Endometrial microvascular endothelial cells (primary cell): Measurements from ENCODE around the gene SYNM. TPM values are rescaled to one million over a fixed set of nuclear protein-coding genes. Genes with fewer than 3 reads are reported as not detected.

Experiments
- in situ Hi-C: cut with HindIII; loops from 2 replicates; pipeline ENCODE4 v1.10.0; 2017; ENCODE audit warnings: low sequenced_read_pairs, low pct_unique_long_range_greater_than_20kb; ENCODE audit errors: inconsistent ontology term
- total RNA-seq: library from RNA; depleted of rRNA; stranded (reverse); fragments of >200 nt; gene quantifications from one replicate; pipeline ENCODE4 v1.2.3, GENCODE V29; 2015; ENCODE audit errors: inconsistent ontology term

SYNM gene
- total RNA-seq, 1 donor from 2014 or later = 2.1 TPM

DNA sequence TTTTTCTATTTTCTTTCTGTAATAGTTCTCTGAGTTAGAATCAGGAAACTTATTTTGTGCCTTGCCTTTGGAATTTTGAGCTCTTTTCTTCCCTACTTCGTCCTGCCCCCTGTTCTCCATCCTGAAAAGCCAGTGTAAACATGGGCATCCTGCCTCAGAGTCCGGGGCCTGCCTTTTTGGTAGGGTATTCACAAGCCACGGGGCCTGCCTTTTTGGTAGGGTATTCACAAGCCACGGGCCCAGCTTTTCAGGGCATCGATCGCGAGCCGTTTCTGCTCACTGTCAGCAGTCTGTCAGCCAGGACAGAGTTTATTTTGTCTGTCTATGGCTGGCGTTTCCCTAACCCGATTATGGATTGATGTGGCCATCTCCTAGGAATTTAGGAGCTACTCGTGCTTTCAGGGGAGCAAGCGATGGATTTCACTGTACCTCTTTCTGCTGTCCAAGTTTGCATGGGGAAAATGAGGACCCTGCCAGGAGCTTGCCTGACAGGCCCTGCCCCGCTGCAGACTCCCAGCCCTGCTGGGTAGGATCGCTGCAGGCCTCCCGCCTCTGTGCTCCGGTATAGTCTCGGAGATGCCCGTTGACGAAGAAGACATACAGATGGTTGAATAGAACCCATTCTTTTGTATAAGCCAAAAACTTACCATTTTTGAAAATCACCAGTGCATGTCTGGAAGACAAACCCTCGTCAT lies 12.8 kb downstream of the SYNM start:
- in situ Hi-C loops = no loop called here

DNA sequence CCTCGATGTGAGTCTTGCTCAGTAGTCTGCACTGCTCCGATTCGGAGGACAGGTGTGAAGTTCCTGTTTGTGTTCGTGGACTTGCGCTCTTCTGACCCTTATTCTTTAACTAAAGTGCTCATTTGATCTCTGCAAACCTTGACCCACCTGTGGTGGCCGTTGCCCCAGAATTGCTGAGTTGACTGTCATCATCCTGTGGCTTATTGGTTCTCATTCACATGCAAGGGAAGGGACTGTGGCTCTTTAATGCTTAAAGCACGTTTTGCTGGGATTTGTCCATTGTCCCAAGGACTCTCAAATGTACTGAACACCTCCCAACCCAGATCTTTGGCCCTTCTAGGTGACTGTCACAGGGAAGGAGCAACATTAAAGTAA lies 13.4 kb downstream of the SYNM start:
- in situ Hi-C loops = no loop called here

DNA sequence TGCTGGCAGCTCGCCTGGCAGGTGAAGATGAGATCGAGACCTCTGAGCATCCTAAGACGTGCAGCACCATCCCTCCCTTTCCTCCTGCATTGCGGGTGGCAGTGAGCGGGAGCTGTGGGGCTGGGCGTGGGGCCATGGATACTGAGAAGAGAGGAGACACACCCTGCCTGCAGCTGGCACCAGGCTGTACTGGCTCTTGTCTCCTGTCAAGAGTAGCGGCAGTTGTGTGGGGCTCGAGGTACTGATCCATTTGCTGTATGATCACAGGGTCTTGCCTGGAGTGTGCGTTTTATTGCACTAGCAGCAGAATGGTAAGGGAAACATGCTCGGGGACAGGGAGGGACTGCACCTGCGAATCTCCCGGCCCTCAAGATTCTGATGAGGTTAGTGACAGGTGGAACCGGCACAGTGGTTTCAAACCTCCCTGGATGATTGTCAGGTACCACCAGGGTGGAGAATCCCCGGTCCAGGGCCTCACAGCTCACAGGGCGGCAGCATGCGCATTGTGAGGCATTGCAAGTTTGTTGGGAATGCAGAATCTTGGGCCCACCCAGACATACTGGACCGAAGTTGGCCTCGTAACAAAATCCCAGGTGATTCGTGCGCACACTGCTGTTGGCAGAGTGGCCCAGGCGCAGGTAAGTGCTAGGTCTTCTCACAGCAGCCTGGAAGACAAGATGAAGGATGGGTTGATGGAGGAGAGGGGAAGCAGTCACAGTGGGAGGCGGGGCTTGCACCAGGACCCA lies 14.1 kb downstream of the SYNM start:
- in situ Hi-C loops = no loop called here

DNA sequence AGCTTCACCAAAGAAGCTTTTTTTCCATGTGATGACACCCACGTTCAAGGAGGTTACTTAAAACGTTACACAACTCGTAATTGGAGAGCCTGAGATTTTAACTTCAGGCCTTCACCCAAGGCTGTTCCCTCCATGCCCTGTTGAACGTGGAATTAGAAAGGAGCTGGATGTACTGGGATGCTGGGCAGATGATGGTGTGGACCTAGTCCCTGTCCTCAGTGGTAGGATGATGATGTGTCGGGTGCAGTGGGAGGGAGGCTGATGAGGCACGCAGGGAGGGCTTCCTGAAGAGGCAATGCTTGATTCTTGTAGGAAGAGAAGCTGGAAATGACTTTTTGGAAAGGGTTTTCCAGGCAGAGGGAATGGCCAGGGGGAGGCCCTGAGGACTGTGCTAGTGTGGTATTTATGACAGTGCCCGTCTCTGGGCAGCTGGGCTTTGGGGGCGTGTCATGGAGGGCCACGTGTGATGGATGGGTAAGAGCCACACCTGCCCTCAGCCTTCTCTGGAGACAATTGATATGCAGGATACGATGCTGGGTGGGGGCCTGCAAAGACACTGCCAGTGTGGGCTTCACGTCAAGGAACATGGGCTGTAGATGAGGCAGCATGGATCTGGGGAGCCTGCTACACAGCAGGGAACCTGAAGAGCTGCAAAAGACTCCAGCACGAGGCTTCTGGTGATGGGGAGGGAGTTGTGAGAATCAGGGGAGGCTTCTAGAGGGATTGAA lies 15.3 kb downstream of the SYNM start:
- in situ Hi-C loops = loop anchor here (10.0 kb wide), 1 partner anchor 95 kb away; no protein-coding TSS in a partner anchor

DNA sequence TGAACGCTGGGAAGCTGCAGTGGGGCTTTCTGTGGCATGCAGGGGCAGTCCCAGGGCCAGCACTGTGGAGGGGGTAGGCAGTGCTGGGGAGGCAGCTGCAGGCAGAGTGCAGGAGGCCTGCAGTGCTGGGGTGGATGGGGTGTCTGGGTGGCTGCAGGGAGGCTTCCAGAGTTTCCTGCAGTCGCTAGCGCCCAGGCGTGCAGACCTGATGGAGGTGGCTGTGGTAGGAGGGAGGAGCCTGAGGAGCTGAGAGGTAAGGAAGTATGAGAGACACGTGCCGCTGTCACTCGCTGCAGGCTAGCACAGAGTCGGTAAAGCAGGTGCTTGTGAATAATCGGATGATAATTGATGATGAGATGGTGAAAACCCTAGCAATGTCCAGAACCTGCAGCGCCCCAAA lies 16.3 kb downstream of the SYNM start:
- in situ Hi-C loops = loop anchor here (10.0 kb wide), 1 partner anchor 94 kb away; no protein-coding TSS in a partner anchor

DNA sequence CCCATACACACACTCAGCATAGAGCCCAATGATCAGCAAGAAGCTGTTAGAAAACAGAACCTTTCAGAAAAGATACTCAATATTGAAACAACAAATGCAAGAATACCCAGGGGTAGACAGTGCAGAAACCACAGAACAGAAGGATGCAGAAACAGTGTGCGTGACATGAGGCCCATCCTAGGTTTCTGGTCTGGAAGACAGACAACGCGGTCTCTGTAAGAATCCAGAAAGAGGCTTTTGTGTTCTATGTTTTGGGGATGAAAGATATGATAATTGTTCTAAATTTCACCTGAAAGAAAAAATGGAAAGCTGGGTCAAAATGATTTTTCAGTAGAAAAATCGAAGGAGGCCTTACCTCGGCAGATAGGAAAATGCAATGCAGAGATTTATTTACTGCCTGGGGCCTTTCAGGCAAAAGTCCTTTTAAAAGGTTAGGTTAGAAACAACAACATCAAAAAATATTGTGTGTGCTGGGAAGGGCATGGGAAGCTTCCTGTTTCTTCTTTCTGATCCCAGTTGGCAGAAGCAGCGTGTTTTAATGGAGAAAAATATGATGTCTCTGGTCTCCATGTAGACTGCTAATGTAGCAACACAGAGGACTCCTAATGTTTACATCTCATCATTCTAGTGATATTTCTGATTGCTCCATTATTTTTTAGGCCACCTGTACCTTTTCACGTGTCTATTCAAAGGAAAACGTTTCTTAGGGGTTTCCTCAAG lies 17.0 kb downstream of the SYNM start:
- in situ Hi-C loops = loop anchor here (10.0 kb wide), 1 partner anchor 93 kb away; no protein-coding TSS in a partner anchor

DNA sequence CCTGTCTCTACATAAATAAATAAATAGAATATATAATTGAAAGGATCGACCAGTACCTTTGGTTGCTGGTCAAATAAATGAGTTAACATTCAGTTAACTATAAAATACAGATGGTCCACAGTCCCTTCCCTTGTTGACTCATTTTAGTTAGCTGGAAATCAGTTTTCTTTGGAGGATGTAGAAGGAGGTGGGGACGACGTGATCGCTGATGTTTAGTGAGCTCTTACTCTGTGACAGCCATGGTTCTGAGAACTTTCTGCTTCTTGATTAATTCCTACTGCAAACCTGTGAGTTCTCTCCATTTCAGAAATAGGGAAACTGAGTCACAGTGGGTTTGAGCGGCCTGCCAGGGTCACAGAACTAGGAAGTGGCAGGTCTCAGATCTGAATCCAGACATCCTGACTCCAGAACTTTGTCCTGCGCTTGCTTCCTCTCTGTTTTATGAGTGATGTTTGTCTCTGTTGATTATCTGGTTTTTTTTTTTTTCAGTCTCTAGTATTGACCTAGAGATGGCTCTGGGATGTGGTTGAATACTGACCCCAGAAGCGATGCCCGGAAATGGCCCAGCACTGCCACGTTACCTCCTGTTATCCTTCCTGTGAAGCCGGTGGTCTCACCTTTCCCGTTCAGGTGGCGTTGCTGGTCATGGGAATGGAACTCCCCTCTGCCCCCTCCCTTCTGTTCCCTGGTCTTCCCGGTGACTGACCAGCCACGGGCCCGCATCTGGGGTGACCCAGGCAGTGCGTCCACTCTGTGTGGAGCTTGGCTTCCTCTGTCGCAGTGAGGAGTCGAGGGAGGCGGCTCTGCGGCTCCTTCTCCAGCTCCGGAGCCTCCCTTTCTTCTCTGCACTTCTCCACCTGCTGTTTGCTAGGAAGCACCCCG lies 18.2 kb downstream of the SYNM start:
- in situ Hi-C loops = loop anchor here (10.0 kb wide), 1 partner anchor 92 kb away; no protein-coding TSS in a partner anchor

DNA sequence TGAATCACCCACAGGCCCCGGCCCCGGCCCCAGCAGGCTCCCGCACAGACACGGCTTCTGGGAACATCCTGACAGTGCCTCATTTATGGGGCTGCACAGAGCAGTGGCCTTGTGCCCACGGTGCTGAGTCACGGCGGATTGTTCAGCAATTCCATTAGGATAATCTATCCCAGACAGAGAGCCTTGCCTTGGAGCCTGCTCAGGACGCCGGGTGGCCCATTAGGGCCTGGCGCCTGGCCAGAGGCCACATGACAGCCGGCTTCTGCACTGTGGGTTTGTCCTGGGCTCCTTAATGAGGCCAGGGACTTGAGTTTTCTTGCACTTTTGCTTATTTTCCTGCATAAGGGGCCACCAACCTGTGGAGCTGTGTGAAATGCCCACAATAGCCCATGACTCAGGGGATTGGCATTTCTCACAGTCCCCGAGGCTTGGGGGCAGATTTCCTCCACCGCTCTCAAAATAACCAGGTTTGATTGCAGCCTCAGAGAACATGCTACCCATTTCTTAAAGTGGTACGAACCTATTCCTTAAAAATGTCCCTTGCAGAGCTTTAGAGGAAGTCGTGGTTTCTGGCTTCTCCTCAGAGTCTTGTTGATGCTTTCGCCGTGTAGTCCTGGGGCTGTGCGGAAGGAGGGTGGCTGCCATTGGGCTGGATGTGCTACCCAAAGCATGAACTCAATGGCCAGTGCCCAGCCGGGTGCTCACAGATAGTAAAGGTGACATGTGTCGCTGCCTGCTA lies 19.0 kb downstream of the SYNM start:
- in situ Hi-C loops = loop anchor here (10.0 kb wide), 1 partner anchor 91 kb away; no protein-coding TSS in a partner anchor

DNA sequence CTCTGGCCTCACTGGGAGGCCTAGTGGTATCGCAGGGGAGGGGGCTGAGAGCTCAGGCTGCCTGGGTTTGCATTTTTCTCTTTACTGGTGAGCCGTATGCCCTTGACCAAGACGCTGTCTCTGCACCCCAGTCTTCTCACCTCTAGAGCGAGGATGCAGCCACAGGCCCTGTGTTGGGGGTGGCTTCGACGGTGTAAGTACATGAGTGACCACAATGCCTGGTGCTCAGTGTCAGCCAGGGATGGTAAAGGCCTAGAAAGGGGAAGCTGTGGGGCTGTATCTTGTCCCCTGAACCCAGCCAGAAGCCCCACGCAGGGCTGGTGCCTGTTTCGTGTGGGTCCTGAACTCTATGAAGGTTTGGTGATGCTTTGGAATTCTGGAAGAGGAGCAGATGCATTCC lies 19.8 kb downstream of the SYNM start:
- in situ Hi-C loops = loop anchor here (10.0 kb wide), 1 partner anchor 90 kb away; no protein-coding TSS in a partner anchor

DNA sequence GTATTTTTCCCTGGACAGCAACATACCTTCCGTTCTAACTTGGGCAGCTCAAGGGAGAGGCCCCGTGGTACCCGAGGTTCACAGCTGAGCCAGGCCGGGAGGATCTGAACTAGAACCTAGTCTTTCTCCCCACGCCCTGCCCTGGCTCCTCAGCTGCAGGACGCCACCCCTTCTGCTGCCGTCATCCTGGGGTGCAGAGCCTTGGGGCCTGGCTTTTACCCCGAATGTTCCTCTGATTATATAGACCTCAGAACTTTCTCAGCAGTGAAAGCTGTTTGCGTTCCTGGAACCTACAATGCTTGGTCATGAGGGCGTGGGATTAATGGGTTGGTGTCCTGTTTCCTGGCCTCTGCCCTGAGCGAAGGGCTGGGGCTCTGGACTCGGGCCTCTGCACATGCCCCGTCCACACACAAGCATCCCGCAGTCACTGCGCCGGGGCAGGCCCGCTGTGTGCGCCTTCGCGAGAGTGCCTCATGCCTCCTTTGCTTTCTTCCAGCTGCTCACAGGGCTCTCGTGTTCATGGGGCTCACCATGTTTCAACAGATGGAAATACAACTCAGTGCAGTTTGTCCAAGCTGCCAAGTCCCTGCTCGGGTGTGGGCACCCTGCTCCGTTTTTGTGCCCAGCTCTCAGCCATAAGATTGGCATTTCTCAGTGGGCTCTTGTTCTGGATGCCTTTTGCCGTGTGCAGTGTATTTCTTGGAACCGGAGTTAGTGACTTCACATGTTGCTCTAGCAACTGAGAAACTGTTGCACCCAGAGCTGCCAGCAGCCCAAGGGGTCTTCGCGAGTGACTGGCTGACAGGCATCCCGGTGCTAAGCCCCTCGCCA lies 20.4 kb downstream of the SYNM start:
- in situ Hi-C loops = loop anchor here (10.0 kb wide), 1 partner anchor 90 kb away; no protein-coding TSS in a partner anchor

DNA sequence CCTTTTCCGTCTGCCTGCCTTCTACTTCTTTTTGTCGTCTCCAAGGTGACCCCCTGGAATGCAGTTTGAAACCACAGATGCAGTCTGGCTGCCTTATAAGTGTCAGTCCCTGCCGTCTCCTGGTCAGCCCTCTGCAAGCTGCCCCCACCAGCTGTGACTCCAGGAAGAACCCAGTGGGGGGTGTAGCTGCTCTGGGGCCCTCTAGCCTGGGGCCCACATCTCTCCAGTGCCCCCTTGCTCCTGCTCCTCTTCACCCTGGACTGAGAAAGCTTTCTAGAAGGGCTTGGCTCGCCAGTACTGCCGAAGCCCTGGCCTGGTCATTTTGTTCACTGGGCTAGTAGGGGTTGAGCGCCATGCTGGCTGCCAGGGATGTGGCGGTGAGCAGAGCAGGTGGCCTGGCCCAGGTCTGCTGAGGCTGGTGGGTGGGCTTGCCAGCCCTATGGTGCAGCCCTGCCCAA lies 21.3 kb downstream of the SYNM start:
- in situ Hi-C loops = loop anchor here (10.0 kb wide), 1 partner anchor 89 kb away; no protein-coding TSS in a partner anchor

DNA sequence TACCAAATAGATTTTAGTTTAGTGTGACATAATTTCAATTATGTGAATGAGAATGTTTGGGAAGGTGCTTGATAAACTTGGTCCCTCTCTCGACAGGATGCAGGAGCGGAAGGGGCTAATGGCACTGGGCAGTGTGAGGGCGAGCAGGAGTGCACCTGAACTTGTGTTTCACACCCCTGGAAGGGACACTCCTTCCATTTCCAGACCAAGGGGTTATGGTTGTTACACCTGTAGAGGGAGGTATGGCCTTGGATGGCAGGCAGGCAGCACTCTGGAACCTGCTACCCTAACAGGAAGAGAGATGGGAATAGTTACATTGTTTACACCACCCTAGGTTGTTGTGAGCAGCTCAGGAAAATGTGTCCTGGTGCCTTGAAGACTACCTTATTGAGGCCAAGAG lies 22.1 kb downstream of the SYNM start:
- in situ Hi-C loops = loop anchor here (10.0 kb wide), 1 partner anchor 88 kb away; no protein-coding TSS in a partner anchor

DNA sequence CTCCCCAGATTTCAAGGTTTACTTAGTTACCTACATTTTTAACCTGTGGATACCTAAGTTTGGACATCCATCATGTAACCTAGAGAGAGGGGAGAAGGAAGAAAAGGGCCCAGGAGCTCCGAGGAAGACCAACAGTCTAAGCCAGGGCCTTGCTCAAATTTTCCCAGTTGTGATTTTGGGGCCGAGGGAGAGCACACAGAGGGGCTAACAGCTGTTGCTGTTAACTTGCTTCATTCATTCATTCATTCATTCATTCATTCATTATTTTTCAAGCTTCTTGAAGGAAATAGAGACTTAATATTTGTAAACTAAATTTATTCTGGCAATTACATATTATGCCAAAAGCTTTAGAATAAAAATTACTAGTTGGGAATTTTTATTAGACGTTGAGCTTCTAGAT lies 22.9 kb downstream of the SYNM start:
- in situ Hi-C loops = loop anchor here (10.0 kb wide), 1 partner anchor 87 kb away; no protein-coding TSS in a partner anchor

DNA sequence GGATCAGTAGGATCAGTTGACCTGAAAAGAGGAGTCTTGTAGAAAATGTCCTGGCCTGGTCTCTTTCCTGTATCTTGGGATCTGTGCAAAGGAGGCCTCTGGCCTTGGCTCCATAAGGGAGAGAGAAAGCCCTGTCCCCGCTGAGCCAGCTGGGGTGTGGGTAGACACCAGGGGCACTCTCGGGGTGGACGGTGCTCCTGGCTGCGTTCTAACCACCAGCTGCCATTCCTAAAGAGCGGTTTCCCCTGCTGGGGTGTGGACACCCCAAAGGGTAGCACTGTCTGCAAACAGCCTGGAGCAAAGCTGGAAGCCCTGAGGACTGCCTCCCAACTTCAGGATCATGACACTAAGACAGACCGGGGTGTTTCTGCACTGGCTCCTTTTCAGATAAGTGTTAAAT lies 23.5 kb downstream of the SYNM start:
- in situ Hi-C loops = loop anchor here (10.0 kb wide), 1 partner anchor 86 kb away; no protein-coding TSS in a partner anchor

DNA sequence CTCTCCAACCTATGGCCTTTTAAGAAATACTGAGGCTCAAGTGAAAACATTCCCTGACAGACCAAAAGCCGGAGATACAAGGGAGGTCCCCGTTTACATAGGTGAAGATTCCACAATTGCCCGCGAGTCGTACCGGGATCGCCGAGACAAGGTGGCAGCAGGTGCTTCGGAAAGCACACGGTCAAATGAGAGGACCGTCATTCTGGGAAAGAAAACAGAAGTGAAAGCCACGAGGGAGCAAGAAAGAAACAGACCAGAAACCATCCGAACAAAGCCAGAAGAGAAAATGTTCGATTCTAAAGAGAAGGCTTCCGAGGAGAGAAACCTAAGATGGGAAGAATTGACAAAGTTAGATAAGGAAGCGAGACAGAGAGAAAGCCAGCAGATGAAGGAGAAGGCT lies 24.8 kb downstream of the SYNM start:
- in situ Hi-C loops = loop anchor here (10.0 kb wide), 1 partner anchor 85 kb away; no protein-coding TSS in a partner anchor

DNA sequence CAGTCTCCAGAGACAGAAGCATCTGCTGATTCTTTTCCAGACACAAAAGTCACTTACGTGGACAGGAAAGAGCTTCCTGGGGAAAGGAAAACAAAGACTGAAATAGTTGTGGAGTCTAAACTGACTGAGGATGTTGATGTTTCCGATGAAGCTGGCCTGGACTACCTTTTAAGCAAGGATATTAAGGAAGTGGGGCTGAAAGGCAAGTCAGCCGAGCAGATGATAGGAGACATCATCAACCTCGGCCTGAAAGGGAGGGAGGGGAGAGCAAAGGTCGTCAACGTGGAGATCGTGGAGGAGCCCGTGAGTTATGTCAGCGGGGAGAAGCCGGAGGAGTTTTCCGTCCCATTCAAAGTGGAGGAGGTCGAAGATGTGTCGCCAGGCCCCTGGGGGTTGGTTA lies 25.4 kb downstream of the SYNM start:
- in situ Hi-C loops = no loop called here
